ENCODE measurements around the gene ANKRD63. TPM values are rescaled to one million over a fixed set of nuclear protein-coding genes. Genes with fewer than 3 reads are reported as not detected.

Gene ANKRD63
- total and polyA plus RNA-seq, 9 of the 15 experiments (the other 6 are each of a cell fraction or from before 2014, with no cell fraction given) = 1.3 to 2.0 (median 1.8) TPM; not detected in 6

GRCh38 chr15:40246496-40247280 lies 36.2 kb downstream of the ANKRD63 start:
- no peaks in the 10 kb centered on the region for H3K36me3 ChIP-seq (ENCODE audit: control insufficient read depth, insufficient read depth, low read length)
- intact Hi-C loops (cut with micrococcal nuclease) = no loop called here

More at GRCh38 chr15:40246496-40247280, 36.2 kb downstream of the ANKRD63 start:
- BruUV-seq (replicated peaks) = no TSS peak
- ChIA-PET CTCF (ENCODE audit: low intra/inter-chr PET ratio) (no interaction called here), POLR2A (interaction anchor here (0.6 to 1.7 kb wide), 5 partner anchors 9 to 386 kb away, joined by 3 to 4 read pairs (median 3); no protein-coding TSS in a partner anchor)
- Histone ChIP-seq H3K9me1 (ENCODE audit: control insufficient read depth, insufficient read depth, low read length) (no peaks in the 10 kb centered on the region), H3K27ac (ENCODE audit: extremely low read depth, low read depth, low read length) (no peak overlapping the region), H3K4me1 (replicated peaks in 1 of 2; ENCODE audit: control insufficient read depth in 2 of 2, insufficient read depth in 2 of 2, low read length in 2 of 2) (peaks cover 20% of the 10 kb centered on the region in 2 experiments; a peak in 4 of 5 replicates), H3K79me2 (ENCODE audit: control insufficient read depth, insufficient read depth, low read length) (no peaks in the 10 kb centered on the region), H2AFZ (ENCODE audit: low read depth, low read length) (no peak overlapping the region), H3K9me3 (replicated peaks; ENCODE audit: control insufficient read depth, insufficient read depth, low read depth, low read length) (no peaks in the 10 kb centered on the region), H3K9ac (ENCODE audit: insufficient read depth in 1 of 2, low read depth in 2 of 2, low read length in 2 of 2) (no peak overlapping the region), H3K27me3 (ENCODE audit: control insufficient read depth in 2 of 2, insufficient read depth in 2 of 2, low read length in 2 of 2) (peaks cover 0 to 23% of the 10 kb centered on the region in 2 experiments; a peak in 2 of 5 replicates), H3K4me3 (no peak overlapping the region), H4K20me1 (replicated peaks; ENCODE audit: control insufficient read depth, insufficient read depth, low read length) (no peaks in the 10 kb centered on the region), H3K4me2 (ENCODE audit: insufficient read depth, low read length) (no peak overlapping the region)
- DNase-seq (ENCODE audit: extremely low read depth in 1 of 4, low spot score in 3 of 4) = no peak
- 41% methylated on average over 8 of the region's 8 CpGs for WGBS (ENCODE audit: insufficient coverage, low coverage, missing lambda C conversion rate)
- no peak for TF ChIP-seq MEF2A (IDR thresholded peaks at IDR 0.05; ENCODE audit: control insufficient read depth, low read depth, low read length)
- TF ChIP-seq PHF20 (IDR thresholded peaks at IDR 0.05; ENCODE audit: partially characterized antibody) = no peak
- TF ChIP-seq ZKSCAN1 (IDR thresholded peaks at IDR 0.05; ENCODE audit: low read depth, low read length) = no peak
- no peak for TF ChIP-seq RBBP5 (IDR thresholded peaks at IDR 0.05; ENCODE audit: borderline replicate concordance, insufficient read depth, low read length, poor library complexity, severe bottlenecking)
- no peak for TF ChIP-seq POLR3G (IDR thresholded peaks at IDR 0.05; ENCODE audit: extremely low read depth, insufficient read length, insufficient replicate concordance)
- no peak for TF ChIP-seq HDAC3 (IDR thresholded peaks at IDR 0.05; ENCODE audit: borderline replicate concordance, partially characterized antibody)
- no peak for TF ChIP-seq ETV1 (tag; conservative IDR thresholded peaks at IDR 0.05; ENCODE audit: low read depth)
- TF ChIP-seq NR0B1 (IDR thresholded peaks at IDR 0.05; ENCODE audit: partially characterized antibody) = no peak
- no peak for TF ChIP-seq PATZ1 (CRISPR knock-in tag; IDR thresholded peaks at IDR 0.05; ENCODE audit: borderline replicate concordance)
- no peak for TF ChIP-seq ZHX1 (conservative IDR thresholded peaks at IDR 0.05; ENCODE audit: low read length)
- TF ChIP-seq ZNF431 (CRISPR knock-in tag; IDR thresholded peaks at IDR 0.05) = no peak
- TF ChIP-seq OTX1 (CRISPR knock-in tag; IDR thresholded peaks at IDR 0.05) = no peak
- TF ChIP-seq PRMT5 (CRISPR knock-in tag; IDR thresholded peaks at IDR 0.05) = no peak
- TF ChIP-seq GTF2A2 (tag; IDR thresholded peaks at IDR 0.05) = no peak
- no peak for TF ChIP-seq BACH1 (tag; IDR thresholded peaks at IDR 0.05)
- TF ChIP-seq SMARCC2 (IDR thresholded peaks at IDR 0.05; ENCODE audit: low read depth) = no peak
- ATAC-seq = no peak
- in situ Hi-C loops (cut with MboI) = no loop called here
- FAIRE-seq = no peak

Measured in K562 (cell line).